CD4-positive, alpha-beta T cell (primary cell): ENCODE results near the gene USP14. TPM values are rescaled to one million over a fixed set of nuclear protein-coding genes. Genes with fewer than 3 reads are reported as not detected.

Experiments used
- ATAC-seq: fragments of 200-7000 bp; cut with Tn5 transposase; one replicate; pipeline ENCODE4 v1.10.0; 2022; ENCODE audit warnings: mild to moderate bottlenecking; ENCODE audit not compliant: poor library complexity
- CTCF ChIA-PET: fragments of 350-600 bp; sonication (Branson Sonifier 250); formaldehyde crosslinking; loops from one replicate; lab custom pipeline; 2021; ENCODE audit warnings: antibody characterized with exemption, inconsistent platforms; lab: Charles Lee
- POLR2A ChIA-PET: fragments of 350-600 bp; sonication (Branson Sonifier 250); formaldehyde crosslinking; loops from one replicate; lab custom pipeline; 2021; ENCODE audit warnings: antibody characterized with exemption, inconsistent platforms; lab: Charles Lee
- DNase-seq, 14 experiments: peaks; one replicate each; pipeline ENCODE4 v3.0.0-alpha.2; 2013 to 2020; ENCODE audit warnings: mixed read lengths in 2 of 14
- H3K27ac ChIP-seq, 2 donors: one replicate each; pipeline versions ENCODE4 v1.5.1 to v1.7.0; 2013; ENCODE audit warnings: low read length in 2 of 2, low read depth in 1 of 2, mild to moderate bottlenecking in 1 of 2
- H3K27me3 ChIP-seq, 2 experiments: 1 replicate in 1 of 2; 2 replicates in 1 of 2; pipeline versions ENCODE4 v1.6.1 to v1.7.0; 2013; ENCODE audit warnings: low read length in 2 of 2, control low read depth in 1 of 2, mild to moderate bottlenecking in 1 of 2, moderate library complexity in 1 of 2; ENCODE audit not compliant: insufficient read depth in 2 of 2, control insufficient read depth in 1 of 2
- H3K36me3 ChIP-seq: one replicate; pipeline ENCODE4 v1.6.1; 2013; ENCODE audit warnings: low read length, control low read depth; ENCODE audit not compliant: insufficient read depth
- H3K4me1 ChIP-seq: one replicate; pipeline ENCODE4 v1.6.1; 2013; ENCODE audit warnings: low read length, control low read depth; ENCODE audit not compliant: insufficient read depth
- H3K4me3 ChIP-seq: one replicate; pipeline ENCODE4 v1.5.1; 2013; ENCODE audit warnings: mild to moderate bottlenecking, low read length, moderate library complexity
- H3K9me3 ChIP-seq, 2 experiments: 1 replicate in 1 of 2; 2 replicates in 1 of 2; pipeline versions ENCODE4 v1.6.1 to v1.7.0; 2013; ENCODE audit warnings: low read length in 2 of 2, mild to moderate bottlenecking in 2 of 2, control low read depth in 1 of 2, moderate library complexity in 1 of 2; ENCODE audit not compliant: control insufficient read depth in 1 of 2, insufficient read depth in 1 of 2
- H3K27ac Mint-ChIP-seq: one replicate; pipeline ENCODE4 v1.8.0; 2020; ENCODE audit warnings: mixed read lengths
- H3K27me3 Mint-ChIP-seq: one replicate; pipeline ENCODE4 v1.8.0; 2021; ENCODE audit warnings: mixed read lengths
- H3K36me3 Mint-ChIP-seq: one replicate; pipeline ENCODE4 v1.8.0; 2021; ENCODE audit warnings: low read depth, mixed read lengths
- H3K4me1 Mint-ChIP-seq: one replicate; pipeline ENCODE4 v1.8.0; 2021; ENCODE audit warnings: low read depth, mixed read lengths
- H3K4me3 Mint-ChIP-seq: one replicate; pipeline ENCODE4 v1.8.0; 2020; ENCODE audit warnings: mild to moderate bottlenecking, mixed read lengths
- H3K9me3 Mint-ChIP-seq: one replicate; pipeline ENCODE4 v1.8.0; 2020; ENCODE audit warnings: mixed read lengths
- CTCF ChIP-seq: fragments of 200-600 bp; IDR thresholded peaks from one replicate; pipeline ENCODE4 v1.8.0; 2022; ENCODE audit warnings: antibody characterized with exemption, mild to moderate bottlenecking
- intact Hi-C, 2 experiments: fragments of 100-400 bp; cut with DNase I in 1 of 2; cut with micrococcal nuclease in 1 of 2; formaldehyde crosslinking; loops; one replicate each; pipeline versions ENCODE4 v1.15.1 to v1.9.0; 2023 to 2025; cut with DNase I, micrococcal nuclease
- total RNA-seq, 174 experiments: library from RNA in 2 of 174; stranded (reverse) in 2 of 174; gene quantifications; one replicate each; pipeline ENCODE4 v1.2.3 and lab custom pipeline; 2021 to 2026

The USP14 gene
- total RNA-seq, 2 experiments from 2014 or later = 51.3 to 56.2 TPM

- CTCF ChIA-PET = no interaction called here
- TF ChIP-seq CTCF = no peak
- peaks cover 5% of the 10 kb centered on the region for H3K36me3 Mint-ChIP-seq
- H3K4me3 ChIP-seq = no peak overlapping the region
- peaks cover 15% of the 10 kb centered on the region for H3K27me3 Mint-ChIP-seq
- H3K4me1 ChIP-seq = peaks cover 4% of the 10 kb centered on the region
- POLR2A ChIA-PET = no interaction called here
- no peaks in the 10 kb centered on the region for H3K9me3 ChIP-seq
- intact Hi-C loops = loop anchor here in 1 of 2 experiments (5.0 kb wide), 1 partner anchor 52 kb away; no protein-coding TSS in a partner anchor
- no peaks in the 10 kb centered on the region for H3K36me3 ChIP-seq
- no peak overlapping the region for H3K27ac Mint-ChIP-seq
- H3K4me3 Mint-ChIP-seq = peak overlapping the region; percentile 25
- no peaks in the 10 kb centered on the region for H3K9me3 Mint-ChIP-seq
- no peak for ATAC-seq
- H3K27ac ChIP-seq = no peak overlapping the region
- peaks cover 9% of the 10 kb centered on the region for H3K4me1 Mint-ChIP-seq
- DNase-seq = no peak
- H3K27me3 ChIP-seq = peaks cover 0 to 2% of the 10 kb centered on the region in 2 experiments
Measured at GRCh38 chr18:154151-154550, 4.2 kb upstream of the USP14 start.

GRCh38 chr18:155688-156087 lies 2.7 kb upstream of the USP14 start:
- no peaks in the 10 kb centered on the region for H3K9me3 ChIP-seq
- TF ChIP-seq CTCF = no peak
- Mint-ChIP-seq H3K4me1 (peaks cover 20% of the 10 kb centered on the region), H3K9me3 (no peaks in the 10 kb centered on the region), H3K27ac (no peak overlapping the region), H3K36me3 (peaks cover 13% of the 10 kb centered on the region), H3K4me3 (no peak overlapping the region), H3K27me3 (peaks cover 10% of the 10 kb centered on the region)
- intact Hi-C loops = loop anchor here in 1 of 2 experiments (2.0 to 5.0 kb wide), 3 partner anchors 43 to 439 kb away; partner anchors contain the start of gene THOC1
- ATAC-seq (no peak), DNase-seq (no peak)
- peaks cover 0 to 2% of the 10 kb centered on the region in 2 experiments for H3K27me3 ChIP-seq
- peaks cover 16% of the 10 kb centered on the region for H3K4me1 ChIP-seq
- no peaks in the 10 kb centered on the region for H3K36me3 ChIP-seq
- ChIA-PET POLR2A (interaction anchor here (5.6 kb wide), 1 partner anchor 112 kb away, joined by 51 read pairs; the partner anchor contains the start of gene THOC1), CTCF (interaction anchor here (1.7 kb wide), 1 partner anchor 9 kb away, joined by 4 read pairs; no protein-coding TSS in a partner anchor)
- no peak overlapping the region for H3K27ac ChIP-seq
- no peak overlapping the region for H3K4me3 ChIP-seq

- H3K4me3 Mint-ChIP-seq = peak overlapping the region; percentile 70
- no peaks in the 10 kb centered on the region for H3K9me3 Mint-ChIP-seq
- H3K27ac Mint-ChIP-seq = peak overlapping the region; percentile 77
- H3K36me3 Mint-ChIP-seq = peaks cover 13% of the 10 kb centered on the region
- H3K4me1 Mint-ChIP-seq = peaks cover 28% of the 10 kb centered on the region
- ATAC-seq (no peak), DNase-seq (no peak)
- H3K27ac ChIP-seq = no peak overlapping the region
- H3K27me3 ChIP-seq = peaks cover 0 to 2% of the 10 kb centered on the region in 2 experiments
- no peak overlapping the region for H3K4me3 ChIP-seq
- no peaks in the 10 kb centered on the region for H3K9me3 ChIP-seq
- H3K27me3 Mint-ChIP-seq = peaks cover 6% of the 10 kb centered on the region
- no peak for TF ChIP-seq CTCF
- peaks cover 19% of the 10 kb centered on the region for H3K4me1 ChIP-seq
- H3K36me3 ChIP-seq = no peaks in the 10 kb centered on the region
- ChIA-PET POLR2A (interaction anchor here (1.4 to 5.6 kb wide), 2 partner anchors 20 to 111 kb away, joined by 5 to 51 read pairs; partner anchors contain the start of gene THOC1), CTCF (interaction anchor here (1.7 kb wide), 1 partner anchor 10 kb away, joined by 4 read pairs; no protein-coding TSS in a partner anchor)
- intact Hi-C loops = loop anchor here in 1 of 2 experiments (2.0 to 5.0 kb wide), 3 partner anchors 44 to 438 kb away; partner anchors contain the start of gene THOC1
Measured at GRCh38 chr18:156514-157230, 1.7 kb upstream of the USP14 start.
